ENCODE results near the gene PEMT.

DNA sequence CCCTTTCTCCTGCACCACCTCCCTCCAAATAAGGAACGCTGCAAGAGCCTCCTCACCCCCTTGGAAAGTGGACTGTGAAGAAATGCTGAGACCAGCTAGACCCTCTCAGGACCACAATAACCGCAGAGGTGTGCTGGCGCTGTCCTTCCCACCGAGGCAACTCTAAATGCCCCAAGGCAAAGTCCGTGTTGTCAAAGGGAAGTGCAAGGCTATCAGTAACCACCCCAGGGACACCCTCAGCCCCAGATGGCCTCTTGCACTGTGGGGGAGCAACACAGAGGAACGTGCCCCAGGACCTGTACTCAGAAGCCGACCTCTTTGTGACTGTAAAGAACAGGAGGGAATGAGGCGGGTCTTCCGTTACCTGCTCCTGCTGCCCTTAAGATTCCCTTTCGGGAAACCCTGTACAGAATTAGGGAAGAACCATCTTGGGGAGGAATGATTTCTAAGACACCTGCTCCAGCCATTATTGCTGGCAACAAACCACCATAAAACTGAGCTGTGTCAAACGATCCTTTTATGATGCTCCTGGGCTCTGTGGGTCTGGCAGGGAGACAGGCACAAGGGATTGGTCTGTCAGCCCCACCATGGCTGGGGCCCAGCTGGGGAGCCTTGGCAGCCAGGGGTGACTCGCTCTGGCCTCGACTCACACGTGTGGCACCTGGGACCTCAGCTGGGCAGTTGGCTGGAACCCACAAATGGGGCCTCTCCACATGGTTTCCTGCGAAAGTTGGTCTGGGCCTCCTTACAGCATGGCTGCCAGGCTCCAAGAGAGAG, 129.3 kb downstream of the PEMT start:
- TF ChIP-seq POLR2A (IDR thresholded peaks at IDR 0.05), result no peak
- TF ChIP-seq, protein P1, sequence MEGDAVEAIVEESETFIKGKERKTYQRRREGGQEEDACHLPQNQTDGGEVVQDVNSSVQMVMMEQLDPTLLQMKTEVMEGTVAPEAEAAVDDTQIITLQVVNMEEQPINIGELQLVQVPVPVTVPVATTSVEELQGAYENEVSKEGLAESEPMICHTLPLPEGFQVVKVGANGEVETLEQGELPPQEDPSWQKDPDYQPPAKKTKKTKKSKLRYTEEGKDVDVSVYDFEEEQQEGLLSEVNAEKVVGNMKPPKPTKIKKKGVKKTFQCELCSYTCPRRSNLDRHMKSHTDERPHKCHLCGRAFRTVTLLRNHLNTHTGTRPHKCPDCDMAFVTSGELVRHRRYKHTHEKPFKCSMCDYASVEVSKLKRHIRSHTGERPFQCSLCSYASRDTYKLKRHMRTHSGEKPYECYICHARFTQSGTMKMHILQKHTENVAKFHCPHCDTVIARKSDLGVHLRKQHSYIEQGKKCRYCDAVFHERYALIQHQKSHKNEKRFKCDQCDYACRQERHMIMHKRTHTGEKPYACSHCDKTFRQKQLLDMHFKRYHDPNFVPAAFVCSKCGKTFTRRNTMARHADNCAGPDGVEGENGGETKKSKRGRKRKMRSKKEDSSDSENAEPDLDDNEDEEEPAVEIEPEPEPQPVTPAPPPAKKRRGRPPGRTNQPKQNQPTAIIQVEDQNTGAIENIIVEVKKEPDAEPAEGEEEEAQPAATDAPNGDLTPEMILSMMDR (IDR thresholded peaks at IDR 0.05), result no peak

Measured in adrenal gland (tissue), 5 donors.